ENCODE data around the gene D2HGDH.

- TF ChIP-seq CTCF (IDR thresholded peaks at IDR 0.05) (no peak), POLR2A (IDR thresholded peaks at IDR 0.05) (no peak), EP300 (IDR thresholded peaks at IDR 0.05) (no peak)
Observed at GRCh38 chr2:241817126-241817820, 82.8 kb downstream of the D2HGDH start.
